GM13976 (cell line): ENCODE measurements around the gene ATP8B3.
A peak's percentile ranks its signal among the peaks of the same experiment; 100 is the strongest.

Experiments
- DNase-seq: peaks from one replicate; pipeline ENCODE4 v3.0.0; 2012; ENCODE audit warnings: low spot score
- in situ Hi-C: fragments of 300-500 bp; cut with MboI; formaldehyde crosslinking; loops from one replicate; pipeline ENCODE4 v1.12.0; 2022; ENCODE audit warnings: low sequenced_read_pairs, mixed read lengths, inconsistent platforms; ENCODE audit not compliant: unreplicated experiment
- TF ChIP-seq, protein P1 (sequence below): IDR thresholded peaks from 2 replicates; pipeline ENCODE4 v1.5.1; 2012; ENCODE audit warnings: borderline replicate concordance, mild to moderate bottlenecking; ENCODE audit not compliant: insufficient read depth; ENCODE audit errors: extremely low read depth, missing control alignments, control extremely low read depth

ATP8B3 gene

DNA sequence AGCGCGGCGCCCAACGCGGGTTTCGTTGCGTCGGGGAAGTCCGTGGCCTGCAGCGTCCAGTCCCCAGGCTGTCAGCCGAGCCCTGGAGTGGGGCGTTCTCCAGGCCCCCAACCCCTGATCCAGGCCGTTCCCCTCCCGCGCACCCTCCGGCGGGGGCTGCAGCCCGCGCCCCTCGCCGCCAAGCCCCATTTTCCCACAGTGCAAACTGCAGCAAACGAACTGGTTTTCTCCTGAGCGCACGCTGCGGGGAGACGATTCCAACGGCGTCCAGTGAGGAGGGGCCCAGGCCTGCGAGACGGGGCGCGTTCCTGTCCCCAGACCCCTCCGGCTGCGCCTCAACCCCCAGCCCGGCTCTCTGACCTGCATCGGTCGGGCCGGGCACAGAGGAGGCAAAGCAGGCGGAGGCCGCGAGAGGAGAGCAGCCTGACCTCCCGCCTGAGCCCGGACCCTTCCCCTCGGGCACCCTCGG is 63.2 kb downstream of the ATP8B3 start:
- in situ Hi-C loops: no loop called here
- TF ChIP-seq, protein P1, sequence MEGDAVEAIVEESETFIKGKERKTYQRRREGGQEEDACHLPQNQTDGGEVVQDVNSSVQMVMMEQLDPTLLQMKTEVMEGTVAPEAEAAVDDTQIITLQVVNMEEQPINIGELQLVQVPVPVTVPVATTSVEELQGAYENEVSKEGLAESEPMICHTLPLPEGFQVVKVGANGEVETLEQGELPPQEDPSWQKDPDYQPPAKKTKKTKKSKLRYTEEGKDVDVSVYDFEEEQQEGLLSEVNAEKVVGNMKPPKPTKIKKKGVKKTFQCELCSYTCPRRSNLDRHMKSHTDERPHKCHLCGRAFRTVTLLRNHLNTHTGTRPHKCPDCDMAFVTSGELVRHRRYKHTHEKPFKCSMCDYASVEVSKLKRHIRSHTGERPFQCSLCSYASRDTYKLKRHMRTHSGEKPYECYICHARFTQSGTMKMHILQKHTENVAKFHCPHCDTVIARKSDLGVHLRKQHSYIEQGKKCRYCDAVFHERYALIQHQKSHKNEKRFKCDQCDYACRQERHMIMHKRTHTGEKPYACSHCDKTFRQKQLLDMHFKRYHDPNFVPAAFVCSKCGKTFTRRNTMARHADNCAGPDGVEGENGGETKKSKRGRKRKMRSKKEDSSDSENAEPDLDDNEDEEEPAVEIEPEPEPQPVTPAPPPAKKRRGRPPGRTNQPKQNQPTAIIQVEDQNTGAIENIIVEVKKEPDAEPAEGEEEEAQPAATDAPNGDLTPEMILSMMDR: no peak
- no peak for DNase-seq

DNA sequence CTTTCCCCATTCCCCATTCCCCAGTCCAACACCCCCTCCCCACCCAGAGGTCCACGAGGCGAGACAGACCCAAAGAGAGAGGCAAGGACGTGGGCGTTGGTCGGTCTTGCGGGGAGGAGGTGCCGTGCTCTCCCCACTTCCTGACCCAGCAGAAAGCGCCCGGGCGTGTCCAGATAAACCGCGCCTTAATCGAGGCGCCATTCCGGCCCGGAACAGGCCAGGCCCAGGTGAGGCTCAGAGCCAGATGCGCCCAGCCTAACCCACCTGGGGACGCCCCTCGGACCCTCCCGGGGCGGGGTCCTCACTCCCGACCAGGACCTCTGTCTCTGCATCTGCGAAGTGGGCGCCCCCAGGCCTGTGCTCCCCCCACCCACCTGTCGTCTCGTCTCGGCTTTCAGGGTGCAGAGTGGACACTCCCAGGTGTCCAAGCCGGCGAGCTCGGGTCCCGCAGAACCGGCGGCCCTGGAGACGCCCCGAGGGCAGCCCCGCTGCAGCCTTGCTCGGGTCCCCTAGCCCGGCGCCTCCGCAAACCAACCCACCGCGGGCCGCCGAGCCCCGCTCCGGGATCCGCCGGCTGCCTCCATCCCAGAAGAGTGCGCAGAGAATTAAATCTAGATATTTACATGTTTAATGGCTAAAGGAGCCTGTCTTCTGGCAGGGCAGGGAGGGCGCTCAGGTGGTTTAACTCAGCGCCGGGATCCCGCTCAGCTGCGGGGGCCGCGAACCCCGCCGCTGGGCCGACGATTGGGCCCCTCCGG is 63.8 kb downstream of the ATP8B3 start:
- in situ Hi-C loops: no loop called here
- TF ChIP-seq, protein P1: no peak
- peak; percentile 76 for DNase-seq

DNA sequence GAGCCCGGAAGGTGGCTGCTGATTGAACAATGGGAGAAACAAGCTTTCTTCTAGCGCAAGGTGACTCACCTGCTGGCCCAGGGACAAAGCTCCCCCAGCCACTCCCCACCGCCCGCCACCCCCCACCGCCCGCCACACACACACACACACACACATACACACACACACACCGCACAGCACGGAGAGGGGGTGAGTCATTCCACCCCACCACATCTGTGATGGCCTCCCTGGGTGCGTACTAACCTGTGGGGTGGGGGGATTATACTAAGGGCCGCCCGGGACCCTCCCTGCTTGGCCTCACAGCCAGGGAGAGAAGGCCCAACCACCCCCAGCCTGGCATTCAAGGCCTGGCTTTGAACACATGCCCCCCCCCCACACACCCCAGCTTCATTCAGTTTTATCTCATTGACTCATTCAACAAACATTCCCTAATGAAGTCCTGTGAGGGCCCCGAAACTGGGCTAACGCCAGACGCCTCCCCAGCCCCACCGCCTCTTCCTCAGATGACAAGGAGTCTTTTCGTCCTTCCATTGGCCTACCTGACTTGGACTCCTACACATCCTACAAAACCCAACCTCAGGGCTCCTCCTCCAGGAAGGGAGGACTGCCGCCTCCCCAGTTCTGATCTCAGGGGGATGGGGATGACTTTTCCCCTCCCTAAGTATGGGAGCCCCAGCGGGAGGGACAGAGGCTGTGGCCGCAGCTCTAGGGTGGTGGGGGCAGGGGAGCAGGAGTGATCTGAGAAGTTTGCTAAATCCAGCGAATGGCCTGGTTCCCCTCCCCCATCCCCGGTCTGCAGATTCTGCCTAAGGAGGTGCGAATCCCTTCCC is 64.6 kb downstream of the ATP8B3 start:
- in situ Hi-C loops: no loop called here
- peak; percentile 77 for DNase-seq

DNA sequence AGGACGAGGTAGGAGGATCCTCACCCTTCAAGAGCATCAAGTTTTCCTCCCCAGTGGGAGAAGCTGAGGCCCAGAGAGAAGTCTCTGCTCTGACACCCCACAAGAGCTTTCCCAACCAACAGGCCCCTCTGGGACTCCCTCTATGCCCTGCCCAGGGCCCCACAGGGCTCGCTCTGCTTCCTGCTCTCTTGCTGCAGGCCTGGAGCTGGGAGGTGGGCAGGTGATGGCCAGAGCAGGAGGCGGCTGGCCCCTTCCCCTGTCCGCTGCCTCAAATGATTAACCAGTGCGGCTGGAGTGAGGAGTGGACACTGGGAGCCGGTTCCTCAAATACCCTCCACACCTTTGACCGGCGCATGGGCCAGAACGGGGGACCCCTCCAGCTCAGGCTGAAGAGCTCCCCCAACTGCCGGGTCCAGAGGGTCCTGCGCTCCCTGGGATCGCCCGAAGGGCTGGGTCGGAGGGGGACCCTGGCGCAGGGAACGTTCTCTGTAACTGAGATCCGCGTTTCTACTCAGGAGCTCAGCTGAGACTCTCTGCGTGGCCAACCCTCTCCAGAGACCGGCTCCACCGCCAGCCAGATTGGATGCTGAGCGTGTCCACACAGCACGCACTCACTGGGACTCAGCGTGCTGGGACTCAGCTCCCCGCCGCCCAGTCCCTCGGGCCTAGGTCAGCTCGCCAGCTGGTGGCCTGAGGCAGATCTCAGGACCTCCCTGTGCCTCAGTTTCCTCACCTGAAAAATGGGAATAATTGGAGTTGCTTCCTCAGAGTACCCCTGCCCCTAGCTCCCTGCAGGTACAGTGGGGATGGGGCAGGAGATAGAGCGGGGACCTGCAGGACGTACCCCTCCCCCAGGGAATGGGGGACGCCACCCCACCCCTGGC is 65.4 kb downstream of the ATP8B3 start:
- in situ Hi-C loops: no loop called here
- no peak for DNase-seq

More for the DNA sequence above, 64.6 kb downstream of the ATP8B3 start:
- TF ChIP-seq, protein P1: no peak

DNA sequence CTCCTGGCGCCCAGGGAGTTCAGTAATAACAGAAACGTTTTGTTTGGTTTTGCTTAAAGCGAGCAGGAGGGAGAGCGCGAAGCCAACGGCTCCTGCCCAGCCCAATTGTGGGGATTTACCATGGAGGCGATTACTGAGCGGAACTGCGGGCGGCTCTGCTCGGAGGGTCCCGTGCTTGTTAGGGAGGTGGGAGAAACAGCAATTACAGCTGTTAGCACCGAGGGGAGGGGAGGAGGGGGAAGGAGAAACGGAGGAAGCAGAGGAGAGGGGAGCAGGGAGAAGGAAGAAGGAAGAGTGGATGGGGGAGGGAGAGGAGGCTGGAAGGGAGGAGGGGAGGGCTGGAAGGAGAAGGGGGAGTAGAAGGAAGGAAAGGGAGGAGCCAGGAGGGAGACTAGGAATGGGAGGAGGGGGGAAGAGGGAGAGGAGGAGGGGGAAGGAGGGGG is 66.5 kb downstream of the ATP8B3 start:
- TF ChIP-seq, protein P1: no peak
- in situ Hi-C loops: no loop called here
- DNase-seq: no peak

More for the DNA sequence above, 65.4 kb downstream of the ATP8B3 start:
- TF ChIP-seq, protein P1: no peak

DNA sequence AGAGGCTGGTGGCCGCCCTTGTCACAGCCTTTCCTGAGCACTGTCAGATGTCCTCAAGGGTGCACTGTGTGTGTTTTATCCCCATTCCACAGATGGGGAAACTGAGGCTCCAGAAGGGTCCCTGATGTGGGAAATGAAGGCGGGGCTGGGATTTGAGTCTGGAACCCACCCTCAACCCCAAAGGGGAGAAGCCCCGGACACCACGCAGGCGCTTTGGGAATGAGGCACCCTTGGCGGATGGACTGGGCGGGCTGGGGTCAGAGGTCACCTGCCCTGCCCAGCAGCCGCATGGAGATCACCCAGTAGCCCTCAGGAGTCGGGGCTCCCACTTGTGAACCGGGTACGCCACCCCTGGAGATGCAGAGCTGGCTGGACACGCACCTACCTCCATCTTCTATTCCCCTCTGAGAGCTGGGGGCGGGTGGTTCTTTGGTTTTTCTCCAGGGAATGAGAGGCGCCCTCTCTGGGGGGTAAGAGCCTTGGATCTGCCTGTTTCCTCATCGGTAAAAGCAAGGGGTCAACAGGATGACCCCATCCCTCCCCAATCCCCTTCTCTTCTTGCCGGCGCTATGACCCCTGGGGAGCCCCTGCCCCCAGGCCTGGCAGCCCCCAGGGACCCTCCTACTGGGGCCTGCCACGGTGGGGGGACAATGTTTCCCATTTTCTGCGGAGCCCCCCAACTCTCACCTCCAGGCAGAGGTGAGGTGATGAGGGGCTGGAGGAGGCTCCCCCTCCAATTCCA is 67.1 kb downstream of the ATP8B3 start:
- TF ChIP-seq, protein P1: no peak
- DNase-seq: no peak
- in situ Hi-C loops: no loop called here
